HG03103 (cell line): ENCODE results near the gene SIN3B.
"Not testable (repeated sequence)": the region's sequence is repeated elsewhere in the genome, so short reads cannot be mapped to it uniquely, and the experiment has no call there.

Source experiments
- ATAC-seq: cut with Tn5 transposase; IDR thresholded peaks from one replicate; pipeline ENCODE4 v1.9.1; 2021; ENCODE audit warnings: low read depth; ENCODE audit not compliant: unreplicated experiment

SIN3B gene

GRCh38 chr19:16829010-16829821 lies at the start of gene SIN3B:
Gene SIN3B (plus strand): TSS chr19:16829398. CDS start chr19:16829421, 23 bp downstream.
- ATAC-seq = no peak

GRCh38 chr19:16779539-16780163 lies 49.5 kb upstream of the SIN3B start:
- ATAC-seq = no peak

GRCh38 chr19:16782719-16783118 lies 46.5 kb upstream of the SIN3B start:
- ATAC-seq = no peak

GRCh38 chr19:16788479-16788878 lies 40.7 kb upstream of the SIN3B start:
- no peak for ATAC-seq

GRCh38 chr19:16789238-16789637 lies 40.0 kb upstream of the SIN3B start:
- no peak for ATAC-seq

GRCh38 chr19:16790051-16790450 lies 39.1 kb upstream of the SIN3B start:
- no peak for ATAC-seq

- ATAC-seq = no peak
These were observed 37.3 kb upstream of the SIN3B start for GRCh38 chr19:16791942-16792341.

- ATAC-seq = no peak
These were observed 34.4 kb upstream of the SIN3B start for GRCh38 chr19:16794456-16795441.

- no peak for ATAC-seq
These were observed 33.5 kb upstream of the SIN3B start for GRCh38 chr19:16795731-16796130.

GRCh38 chr19:16797876-16798275 lies 31.3 kb upstream of the SIN3B start:
- no peak for ATAC-seq

- not testable (repeated sequence) for ATAC-seq
These were observed 30.9 kb upstream of the SIN3B start for GRCh38 chr19:16798326-16798725.

GRCh38 chr19:16799740-16800139 lies 29.5 kb upstream of the SIN3B start:
- ATAC-seq = no peak

GRCh38 chr19:16801600-16802013 lies 27.6 kb upstream of the SIN3B start:
- no peak for ATAC-seq

- ATAC-seq = no peak
These were observed 25.0 kb upstream of the SIN3B start for GRCh38 chr19:16804176-16804575.

GRCh38 chr19:16807549-16808284 lies 21.5 kb upstream of the SIN3B start:
- no peak for ATAC-seq

GRCh38 chr19:16814526-16815100 lies 14.6 kb upstream of the SIN3B start:
- ATAC-seq = no peak

- ATAC-seq = no peak
These were observed 9.1 kb upstream of the SIN3B start for GRCh38 chr19:16820056-16820455.

- no peak for ATAC-seq
These were observed 8.1 kb upstream of the SIN3B start for GRCh38 chr19:16821081-16821480.

- no peak for ATAC-seq
These were observed 6.5 kb upstream of the SIN3B start for GRCh38 chr19:16822648-16823047.
